Smooth muscle cell of the brain vasculature (primary cell): Measurements from ENCODE around the gene B2M.
"Not testable (repeated sequence)": the region's sequence is repeated elsewhere in the genome, so short reads cannot be mapped to it uniquely, and the experiment has no call there.

Experiments used
- DNase-seq: peaks from one replicate; pipeline ENCODE4 v3.0.0-alpha.2; 2012; ENCODE audit warnings: low read depth, low spot score

Gene B2M

DNA sequence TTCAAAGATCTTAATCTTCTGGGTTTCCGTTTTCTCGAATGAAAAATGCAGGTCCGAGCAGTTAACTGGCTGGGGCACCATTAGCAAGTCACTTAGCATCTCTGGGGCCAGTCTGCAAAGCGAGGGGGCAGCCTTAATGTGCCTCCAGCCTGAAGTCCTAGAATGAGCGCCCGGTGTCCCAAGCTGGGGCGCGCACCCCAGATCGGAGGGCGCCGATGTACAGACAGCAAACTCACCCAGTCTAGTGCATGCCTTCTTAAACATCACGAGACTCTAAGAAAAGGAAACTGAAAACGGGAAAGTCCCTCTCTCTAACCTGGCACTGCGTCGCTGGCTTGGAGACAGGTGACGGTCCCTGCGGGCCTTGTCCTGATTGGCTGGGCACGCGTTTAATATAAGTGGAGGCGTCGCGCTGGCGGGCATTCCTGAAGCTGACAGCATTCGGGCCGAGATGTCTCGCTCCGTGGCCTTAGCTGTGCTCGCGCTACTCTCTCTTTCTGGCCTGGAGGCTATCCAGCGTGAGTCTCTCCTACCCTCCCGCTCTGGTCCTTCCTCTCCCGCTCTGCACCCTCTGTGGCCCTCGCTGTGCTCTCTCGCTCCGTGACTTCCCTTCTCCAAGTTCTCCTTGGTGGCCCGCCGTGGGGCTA, at the start of gene B2M, which contains the start of gene PATL2:
Gene B2M, plus strand, starts transcription at position 422 of the 647 bp plus-strand sequence. Its CDS starts 30 bp downstream, at position 452.
Gene PATL2, minus strand, starts transcription at position 228 of the 647 bp plus-strand sequence. CDS start 34,833 bp downstream, outside the sequence.
- peak; percentile 94 for DNase-seq

- DNase-seq: no peak
These were observed 49.7 kb upstream of the B2M start for GRCh38 chr15:44661576-44661975.

DNA sequence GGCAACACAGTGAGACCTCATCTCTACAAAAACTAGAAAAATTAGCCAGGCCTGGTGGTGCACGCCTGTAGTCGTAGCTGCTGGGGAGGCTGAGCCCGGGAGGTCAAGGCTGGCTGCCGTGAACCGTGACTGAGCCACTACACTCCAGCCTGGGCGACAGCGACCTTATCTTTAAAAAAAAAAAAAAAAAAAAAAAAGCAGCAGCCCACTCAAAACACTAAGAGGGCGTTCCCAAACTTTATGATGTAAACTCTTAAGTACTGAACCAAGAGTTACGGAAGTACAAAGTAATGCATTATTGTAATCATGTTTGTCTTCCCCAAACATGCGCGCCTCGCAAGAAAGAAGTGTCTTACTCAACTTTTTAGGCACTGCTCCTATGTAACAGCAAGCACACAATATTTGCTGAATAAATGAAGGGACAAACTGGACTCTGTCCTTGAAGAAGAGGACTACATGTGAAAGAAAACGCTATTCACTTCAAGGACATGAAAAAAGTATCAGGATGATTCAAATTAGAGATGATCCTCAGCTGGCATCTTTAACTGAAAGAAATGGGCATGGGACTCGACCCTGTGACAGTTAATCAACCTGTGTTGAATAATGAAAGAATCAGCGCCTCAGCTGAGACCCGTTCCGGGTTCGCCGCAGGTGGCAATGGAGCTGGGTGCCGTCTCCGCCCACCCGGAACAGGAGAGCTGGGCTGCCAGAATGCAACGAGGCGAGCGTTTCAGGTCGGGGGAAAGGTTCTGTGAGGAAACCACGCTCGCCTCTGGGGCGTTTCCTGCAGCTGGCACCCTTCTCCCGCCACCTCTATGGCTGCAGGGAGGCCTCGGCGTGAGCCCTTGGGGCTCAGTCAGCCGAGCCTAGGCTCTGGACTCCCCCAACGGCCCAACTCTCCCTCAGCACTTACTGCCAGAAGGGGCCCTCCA, 48.6 kb upstream of the B2M start:
- peak; percentile 4 for DNase-seq

DNA sequence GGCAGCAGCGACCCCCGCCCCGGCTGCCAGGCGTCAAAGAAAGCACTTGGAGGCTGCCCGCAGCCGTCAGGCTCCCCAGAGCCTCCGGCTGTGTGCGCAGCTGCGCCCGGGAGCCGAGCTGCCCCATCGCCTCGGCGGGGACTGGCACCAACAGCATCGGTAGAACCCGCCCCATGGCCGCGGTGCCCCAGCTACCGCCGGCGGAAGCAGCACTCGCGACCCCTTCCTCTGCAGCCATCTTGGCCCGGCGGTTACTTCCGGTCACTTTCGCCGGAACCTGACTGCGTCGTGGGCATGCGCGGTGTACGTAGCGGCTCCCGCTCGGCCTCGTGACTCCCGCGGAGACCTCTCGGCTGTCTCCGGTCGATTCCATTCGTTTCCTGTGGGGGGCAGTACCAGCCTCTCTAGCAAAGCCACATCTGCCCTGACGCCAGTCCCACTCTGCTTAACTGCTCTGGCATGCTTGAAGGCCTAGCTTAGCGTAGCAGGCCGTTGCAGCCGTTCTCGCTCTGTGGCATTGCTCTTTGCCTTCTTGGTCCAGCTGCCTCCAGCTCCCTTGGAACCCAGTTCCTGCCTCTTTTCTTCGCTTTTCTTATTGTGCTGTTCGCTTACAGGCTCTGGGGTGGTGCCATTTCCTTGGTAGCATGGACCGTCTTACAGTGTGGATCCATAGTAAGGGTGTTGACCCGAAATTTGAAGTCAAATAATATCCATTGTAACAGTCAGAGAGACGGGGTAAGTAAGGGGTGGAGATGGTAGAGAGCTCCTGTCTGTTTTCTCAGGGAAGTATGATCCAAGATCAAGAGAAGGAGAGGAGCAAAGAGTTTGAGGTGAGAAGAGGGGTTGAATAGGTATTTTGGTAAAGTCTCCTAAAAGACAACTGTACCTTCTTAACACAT, 47.7 kb upstream of the B2M start, which contains the start of gene SPG11:
Gene SPG11, minus strand, starts transcription at position 253 of the 899 bp plus-strand sequence. Its CDS starts 15 bp downstream, at position 238.
- DNase-seq: peak; percentile 93

DNA sequence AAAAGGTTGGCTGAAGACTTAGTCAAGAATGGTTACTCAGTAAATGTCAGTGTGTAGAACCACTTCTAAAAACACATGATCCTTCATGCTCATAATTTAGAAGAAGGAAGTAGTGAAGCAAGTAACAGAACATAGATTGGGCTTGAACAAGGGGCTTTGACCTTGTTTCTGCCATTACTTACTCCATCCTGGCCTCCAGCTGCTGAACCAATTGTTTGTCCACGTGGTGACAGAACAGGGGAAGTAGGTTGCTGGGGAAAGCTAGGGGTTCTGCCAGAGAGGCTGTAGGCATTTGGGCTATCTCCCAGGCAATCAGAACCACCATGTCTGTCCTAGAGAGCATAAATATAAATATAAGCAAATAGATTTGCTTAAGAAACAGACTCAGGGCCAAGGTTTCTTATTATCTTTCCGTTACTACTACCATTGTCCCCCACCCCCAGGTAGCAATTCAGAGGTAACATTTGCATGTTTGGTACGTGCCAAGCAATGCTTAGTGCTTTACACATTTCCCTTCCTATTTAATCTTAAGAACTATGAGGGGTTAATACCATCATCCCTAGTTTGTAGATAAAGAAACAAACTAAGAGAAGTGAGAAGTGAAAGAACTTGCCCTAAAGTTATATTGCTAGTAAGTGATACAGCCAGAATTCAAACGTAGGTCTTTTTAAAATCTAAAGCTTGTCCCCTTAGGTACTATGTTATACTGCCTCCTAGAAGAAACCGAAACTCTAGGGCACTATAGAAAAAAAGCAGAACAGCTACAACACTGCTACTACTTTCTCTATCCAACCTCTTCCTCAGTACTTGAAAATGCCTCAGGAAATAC, 44.9 kb upstream of the B2M start:
- DNase-seq: no peak

DNA sequence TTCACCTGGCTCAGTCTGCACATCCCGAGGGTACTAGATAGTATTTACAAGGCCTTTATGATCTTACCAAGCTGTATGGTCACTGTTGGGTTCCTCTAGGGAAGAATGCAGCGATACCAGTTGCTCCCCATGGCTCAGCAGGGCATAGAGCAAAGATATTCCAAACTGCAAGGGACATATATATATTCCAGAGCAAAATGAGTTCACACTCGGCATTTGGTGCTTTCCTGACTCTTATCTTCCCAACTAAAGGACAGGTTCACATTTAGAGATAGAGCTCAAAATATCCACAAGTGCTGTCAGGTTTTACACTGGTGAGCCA, 44.3 kb upstream of the B2M start:
- no peak for DNase-seq

GRCh38 chr15:44668921-44669320, 42.4 kb upstream of the B2M start:
- DNase-seq: no peak

- DNase-seq: no peak
These were observed 41.0 kb upstream of the B2M start for GRCh38 chr15:44670087-44670950.

DNA sequence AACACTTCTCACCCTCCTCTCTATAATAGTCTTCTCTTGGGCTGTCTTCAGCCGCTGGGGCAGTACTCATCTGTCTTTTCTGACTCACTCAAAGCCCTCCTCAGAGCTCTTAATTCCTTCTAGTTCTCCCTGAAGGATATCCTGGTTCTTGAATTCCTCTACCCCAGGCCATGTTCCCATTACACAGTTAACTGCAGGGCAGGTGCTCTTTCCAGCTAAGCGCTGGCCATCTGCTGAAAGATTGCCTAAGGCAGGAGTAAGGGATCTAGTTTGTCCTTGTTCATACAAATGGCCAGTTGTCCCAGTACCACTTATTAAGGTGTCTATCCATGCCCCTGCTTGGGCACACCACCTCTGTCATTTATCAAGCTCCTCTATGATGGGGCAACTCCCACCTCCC, 37.7 kb upstream of the B2M start:
- DNase-seq: no peak

DNA sequence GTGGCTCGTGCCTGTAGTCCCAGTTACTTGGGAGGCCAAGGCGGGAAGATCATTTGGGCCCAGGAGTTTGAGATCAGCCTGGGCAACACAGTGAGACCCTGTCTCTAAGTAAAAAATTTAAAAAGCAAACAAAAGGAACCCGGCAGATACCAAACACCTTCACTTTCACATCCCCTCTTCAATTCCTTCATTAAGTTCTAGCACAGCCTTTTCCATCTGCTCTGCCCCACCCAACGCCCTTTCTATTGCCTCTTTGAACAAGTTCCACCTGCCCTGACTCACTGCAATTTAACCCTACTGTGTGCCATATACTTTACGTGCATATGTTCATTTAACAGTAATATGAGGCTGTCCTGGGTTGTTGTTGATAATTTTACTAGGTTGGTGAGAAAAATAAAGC, 35.4 kb upstream of the B2M start:
- no peak for DNase-seq

GRCh38 chr15:44676676-44677075, 34.6 kb upstream of the B2M start:
- DNase-seq: no peak

- no peak for DNase-seq
These were observed 29.1 kb upstream of the B2M start for GRCh38 chr15:44682211-44682610.

DNA sequence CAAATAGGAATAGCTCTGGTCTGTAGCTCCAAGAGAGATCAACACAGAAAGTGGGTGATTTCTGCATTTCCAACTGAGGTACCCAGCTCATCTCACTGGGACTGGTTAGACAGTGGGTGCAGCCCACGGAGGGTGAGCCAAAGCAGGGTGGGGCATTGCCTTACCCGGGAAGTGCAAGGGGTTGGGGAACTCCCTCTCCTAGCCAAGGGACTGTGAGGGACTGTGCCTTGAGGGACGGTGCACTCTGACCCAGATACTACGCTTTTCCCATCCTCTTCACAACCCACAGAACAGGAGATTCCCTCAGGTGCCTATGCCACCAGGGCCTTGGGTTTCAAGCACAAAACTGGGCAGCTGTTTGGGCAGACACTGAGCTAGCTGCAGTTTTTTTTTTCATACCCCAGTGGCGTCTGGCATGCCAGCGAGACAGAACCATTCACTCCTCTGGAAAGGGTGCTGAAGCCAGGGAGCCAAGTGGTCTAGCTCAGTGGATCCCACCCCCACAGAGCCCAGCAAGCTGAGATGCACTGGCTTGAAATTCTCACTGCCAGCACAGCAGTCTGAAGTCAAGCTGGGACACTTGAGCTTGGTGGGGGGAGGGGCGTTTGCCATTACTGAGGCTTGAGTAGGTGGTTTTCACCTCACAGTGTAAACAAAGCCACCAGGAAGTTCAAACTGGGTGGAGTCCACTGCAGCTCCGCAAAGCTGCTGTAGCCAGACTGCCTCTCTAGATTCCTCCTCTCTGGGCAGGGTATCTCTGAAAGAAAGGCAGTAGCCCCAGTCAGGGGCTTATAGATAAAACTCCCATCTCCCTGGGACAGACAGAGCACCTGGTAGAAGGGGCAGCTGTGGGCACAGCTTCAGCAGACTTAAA, 28.3 kb upstream of the B2M start:
- not testable (repeated sequence) for DNase-seq

DNA sequence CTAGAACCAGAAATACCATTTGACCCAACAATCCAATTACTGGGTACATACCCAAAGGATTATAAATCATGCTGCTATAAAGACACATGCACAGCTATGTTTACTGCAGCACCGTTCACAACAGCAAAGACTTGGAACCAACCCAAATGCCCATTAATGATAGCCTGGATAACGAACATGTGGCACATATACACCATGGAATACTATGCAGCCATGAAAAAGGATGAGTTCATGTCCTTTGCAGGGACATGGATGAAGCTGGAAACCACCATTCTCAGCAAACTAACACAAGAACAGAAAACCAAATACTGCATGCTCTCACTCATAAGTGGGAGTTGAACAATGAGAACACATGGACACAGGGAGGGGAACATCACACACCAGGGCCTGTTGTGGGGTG, 22.0 kb upstream of the B2M start:
- DNase-seq: not testable (repeated sequence)

DNA sequence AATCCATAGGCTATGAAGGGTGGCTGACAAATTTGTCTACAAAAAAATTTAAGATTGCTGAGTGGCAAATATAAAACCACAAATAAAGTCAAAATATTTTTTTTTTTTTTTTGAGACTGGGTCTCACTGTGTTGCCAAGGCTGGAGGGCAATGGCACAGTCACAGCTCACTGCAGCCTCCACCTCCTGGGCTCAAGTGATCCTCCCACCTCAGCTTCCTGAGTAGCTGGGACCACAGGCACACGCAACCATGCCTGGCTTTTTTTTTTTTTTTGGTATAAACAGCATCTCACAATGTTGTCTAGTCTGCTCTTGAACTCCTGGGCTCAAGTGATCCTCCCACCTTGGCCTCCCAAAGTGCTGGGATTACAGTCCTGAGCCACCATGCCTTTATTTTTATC, 21.1 kb upstream of the B2M start:
- not testable (repeated sequence) for DNase-seq

DNA sequence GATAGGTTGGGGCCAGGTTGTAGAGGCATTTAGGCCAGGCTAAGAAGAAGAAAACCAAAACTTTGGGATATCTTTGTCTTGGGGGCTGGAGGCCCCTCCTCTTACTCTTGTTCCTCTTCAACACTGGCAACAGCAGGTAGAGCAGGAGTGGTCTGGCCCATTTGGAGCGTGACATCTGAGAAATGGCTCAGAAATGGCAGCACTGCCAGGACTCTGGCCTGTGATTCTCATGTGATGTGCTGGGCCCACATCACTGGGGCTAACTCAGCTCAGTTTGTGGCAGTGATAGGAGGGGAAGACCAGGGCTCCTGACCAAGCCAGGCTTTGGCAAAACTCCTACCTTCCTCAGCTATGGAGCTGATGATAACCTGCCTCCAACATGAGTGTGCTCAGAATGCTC, 18.7 kb upstream of the B2M start:
- DNase-seq: no peak

- DNase-seq: no peak
These were observed 16.9 kb upstream of the B2M start for GRCh38 chr15:44694416-44694815.

DNA sequence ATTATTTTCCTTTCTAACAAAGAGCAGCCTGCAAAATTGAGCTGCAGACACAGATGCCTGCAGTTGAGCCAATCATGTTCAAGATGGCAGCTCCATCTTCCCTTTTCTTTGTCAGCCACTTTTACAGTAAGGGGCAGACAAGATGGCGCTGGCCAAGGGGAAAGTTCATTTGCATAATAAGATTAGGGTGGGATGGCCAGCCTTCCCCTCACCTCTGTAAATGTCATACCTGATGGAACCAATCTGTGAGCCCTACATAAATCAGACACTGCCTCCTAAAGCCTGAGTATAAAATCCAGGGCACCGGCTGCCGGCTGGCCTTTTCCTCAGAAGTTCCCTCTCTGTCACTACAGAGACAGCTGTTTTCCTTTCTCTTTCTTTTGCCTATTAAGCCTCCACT, 16.0 kb upstream of the B2M start:
- no peak for DNase-seq

DNA sequence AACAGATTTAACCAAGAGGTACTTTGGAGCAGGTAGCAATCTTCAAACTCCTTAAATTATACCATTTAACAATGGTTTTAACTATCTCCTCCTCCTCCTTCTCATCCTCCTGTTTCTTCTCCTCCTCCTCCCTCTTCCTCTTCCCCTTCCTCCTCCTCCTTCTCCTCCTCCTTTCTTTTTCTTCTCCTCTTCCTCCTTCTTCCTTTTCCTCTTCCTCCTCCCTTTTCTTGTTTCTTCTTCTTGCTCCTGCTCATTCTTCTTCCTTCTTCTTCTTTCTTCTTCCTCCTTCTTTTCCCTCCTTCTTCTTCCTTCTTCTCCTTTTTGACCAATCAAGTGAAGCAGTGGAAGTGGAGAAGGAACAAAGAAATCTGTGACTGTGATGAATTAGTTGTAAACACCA, 14.3 kb upstream of the B2M start:
- DNase-seq: no peak
